SK-N-SH (cell line): ENCODE results near the gene ATP8B1. TPM values are rescaled to one million over a fixed set of nuclear protein-coding genes. Genes with fewer than 3 reads are reported as not detected.

ENCODE experiments used
- CTCF ChIA-PET: fragments of 300-600, 350-600 bp; formaldehyde crosslinking; extraction: SDS; loops from one replicate; lab custom pipeline; 2021; lab: Yijun Ruan, JAX
- POLR2A ChIA-PET: fragments of 350-600 bp; sonication (Branson Sonifier 250); formaldehyde crosslinking; extraction: SDS; loops from one replicate; lab custom pipeline; 2020; ENCODE audit warnings: antibody characterized with exemption, inconsistent platforms; lab: Yijun Ruan, JAX
- DNase-seq: peaks from one replicate; pipeline ENCODE4 v3.0.0; 2012
- H2AFZ ChIP-seq: fragments of 200-600 bp; sonication (generic); 2 replicates; pipeline ENCODE4 v1.8.1; 2016; ENCODE audit warnings: antibody characterized with exemption, mild to moderate bottlenecking, low read depth
- H3F3A ChIP-seq: fragments of 200-600 bp; sonication (generic); replicated peaks from 2 replicates; pipeline ENCODE3; 2016; ENCODE audit warnings: antibody characterized with exemption, mild to moderate bottlenecking; ENCODE audit not compliant: insufficient read depth
- H3K27ac ChIP-seq, 2 experiments: fragments of 200-500 bp in 1 of 2; fragments of 200-600 bp in 1 of 2; sonication (Bioruptor generic) in 1 of 2; sonication (generic), shearing (Covaris generic) in 1 of 2; 2 replicates each; pipeline versions ENCODE4 v1.5.1 to v1.6.1; 2014 to 2016; ENCODE audit warnings: low read depth in 2 of 2, inconsistent platforms in 1 of 2, low read length in 1 of 2, mild to moderate bottlenecking in 1 of 2, mixed read lengths in 1 of 2
- H3K27me3 ChIP-seq: fragments of 200-600 bp; sonication (generic), shearing (Covaris generic); 2 replicates; pipeline ENCODE4 v1.6.1; 2016; ENCODE audit warnings: mixed run types; ENCODE audit not compliant: insufficient read depth
- H3K36me3 ChIP-seq, 2 experiments: fragments of 200-500 bp in 1 of 2; fragments of 200-600 bp in 1 of 2; sonication (Bioruptor generic) in 1 of 2; sonication (generic) in 1 of 2; replicated peaks in 1 of 2; 2 replicates each; pipeline versions ENCODE3 to v1.5.1; 2014 to 2016; ENCODE audit warnings: low read length in 1 of 2, mild to moderate bottlenecking in 1 of 2; ENCODE audit not compliant: insufficient read depth in 2 of 2, control insufficient read depth in 1 of 2
- H3K4me1 ChIP-seq, 2 experiments: fragments of 200-500 bp in 1 of 2; fragments of 200-600 bp in 1 of 2; sonication (Bioruptor generic) in 1 of 2; sonication (generic), shearing (Covaris generic) in 1 of 2; 2 replicates each; pipeline versions ENCODE4 v1.5.1 to v1.6.1; 2014 to 2016; ENCODE audit warnings: low read depth in 1 of 2, low read length in 1 of 2, mixed run types in 1 of 2; ENCODE audit not compliant: insufficient read depth in 2 of 2, control insufficient read depth in 1 of 2
- H3K4me2 ChIP-seq: fragments of 200-600 bp; sonication (generic), shearing (Covaris generic); 2 replicates; pipeline ENCODE4 v1.6.1; 2017; ENCODE audit warnings: mixed run types
- H3K4me3 ChIP-seq, 2 experiments: fragments of 200-500 bp in 1 of 2; fragments of 200-600 bp in 1 of 2; sonication (Bioruptor generic) in 1 of 2; sonication (generic), shearing (Covaris generic) in 1 of 2; 2 replicates each; pipeline versions ENCODE4 v1.5.1 to v1.8.1; 2014 to 2016; ENCODE audit warnings: low read depth in 2 of 2, inconsistent platforms in 1 of 2, low read length in 1 of 2, mild to moderate bottlenecking in 1 of 2, mixed read lengths in 1 of 2, moderate library complexity in 1 of 2
- H3K79me2 ChIP-seq: fragments of 200-600 bp; sonication (generic); 2 replicates; pipeline ENCODE4 v1.8.1; 2017; ENCODE audit warnings: mild to moderate bottlenecking; ENCODE audit not compliant: insufficient read depth
- H3K9ac ChIP-seq: fragments of 200-600 bp; sonication (generic); 2 replicates; pipeline ENCODE4 v1.6.1; 2017; ENCODE audit warnings: mixed run types
- H3K9me2 ChIP-seq: fragments of 200-600 bp; sonication (generic); 2 replicates; pipeline ENCODE4 v1.6.1; 2017; ENCODE audit warnings: mixed run types
- H3K9me3 ChIP-seq: fragments of 200-600 bp; sonication (generic); 2 replicates; pipeline ENCODE4 v1.6.1; 2017; ENCODE audit warnings: mixed run types, mild to moderate bottlenecking, moderate library complexity
- H4K20me1 ChIP-seq: fragments of 200-600 bp; sonication (generic); 2 replicates; pipeline ENCODE4 v1.6.1; 2017; ENCODE audit warnings: mild to moderate bottlenecking, mixed run types; ENCODE audit not compliant: insufficient read depth
- EP300 ChIP-seq, 2 experiments: IDR thresholded peaks; 2 replicates each; pipeline versions ENCODE4 v1.4.0 to v1.6.1; 2012; ENCODE audit warnings: borderline replicate concordance in 1 of 2, low read depth in 1 of 2, low read length in 1 of 2
- EZH2phosphoT487 ChIP-seq: fragments of 200-600 bp; sonication (generic); IDR thresholded peaks from 2 replicates; pipeline ENCODE4 v1.6.1; 2017; ENCODE audit warnings: low read depth, mixed run types, mild to moderate bottlenecking, antibody characterized with exemption, moderate library complexity, borderline replicate concordance
- FOSL2 ChIP-seq: IDR thresholded peaks from 2 replicates; pipeline ENCODE4 v1.4.0; 2012; ENCODE audit warnings: low read depth, mild to moderate bottlenecking, moderate library complexity, borderline replicate concordance
- FOXJ3 ChIP-seq: sonication (generic); formaldehyde crosslinking; IDR thresholded peaks from 2 replicates; pipeline ENCODE4 v1.5.1; 2020; ENCODE audit warnings: mild to moderate bottlenecking, missing genetic modification reagents
- FOXM1 ChIP-seq: IDR thresholded peaks from 2 replicates; pipeline ENCODE4 v1.4.0; 2012; ENCODE audit warnings: low read depth, mild to moderate bottlenecking
- GABPA ChIP-seq: IDR thresholded peaks from 2 replicates; pipeline ENCODE4 v1.4.0; 2012; ENCODE audit warnings: low read depth, mild to moderate bottlenecking
- MAX ChIP-seq: IDR thresholded peaks from 2 replicates; pipeline ENCODE4 v1.4.0; 2012; ENCODE audit warnings: low read depth
- MEF2A ChIP-seq: IDR thresholded peaks from 2 replicates; pipeline ENCODE4 v1.4.0; 2012; ENCODE audit warnings: low read depth, borderline replicate concordance
- NFIC ChIP-seq: IDR thresholded peaks from 2 replicates; pipeline ENCODE4 v1.4.0; 2012; ENCODE audit warnings: borderline replicate concordance
- RXRA ChIP-seq: IDR thresholded peaks from 2 replicates; pipeline ENCODE4 v1.4.0; 2012; ENCODE audit warnings: low read depth, mild to moderate bottlenecking, borderline replicate concordance
- SMC3 ChIP-seq: IDR thresholded peaks from 2 replicates; pipeline ENCODE4 v1.6.1; 2012; ENCODE audit warnings: low read depth, low read length, improper control_type of control experiment
- TEAD4 ChIP-seq: IDR thresholded peaks from 2 replicates; pipeline ENCODE4 v1.4.0; 2012; ENCODE audit warnings: mild to moderate bottlenecking, borderline replicate concordance; ENCODE audit not compliant: insufficient read depth
- USF1 ChIP-seq: IDR thresholded peaks from 2 replicates; pipeline ENCODE4 v1.4.0; 2012; ENCODE audit warnings: low read depth, borderline replicate concordance
- WGBS: methylation state at CpG from one replicate; pipeline ENCODE4 v1.1.6; 2017; ENCODE audit warnings: low lambda C conversion rate; 5-methylcytosine and 5-hydroxymethylcytosine counted together
- polyA plus RNA-seq, 3 experiments: library from polyadenylated mRNA; depleted of rRNA; stranded (reverse); fragments of >200 nt; gene quantifications; 2 replicates each; pipeline ENCODE4 v1.2.3, GENCODE V29; 2012
- TF ChIP-seq, protein P1 (sequence below): fragments of 150-350 bp; IDR thresholded peaks from 2 replicates; pipeline ENCODE4 v1.6.1; 2016; ENCODE audit warnings: mild to moderate bottlenecking, low read depth, low read length
- TF ChIP-seq, protein P2 (sequence below): IDR thresholded peaks from 2 replicates; pipeline ENCODE4; 2012

Gene ATP8B1
- polyA plus RNA-seq, 1 of the 3 experiments (the other 2 are of a cell fraction), result 43.8 TPM

DNA sequence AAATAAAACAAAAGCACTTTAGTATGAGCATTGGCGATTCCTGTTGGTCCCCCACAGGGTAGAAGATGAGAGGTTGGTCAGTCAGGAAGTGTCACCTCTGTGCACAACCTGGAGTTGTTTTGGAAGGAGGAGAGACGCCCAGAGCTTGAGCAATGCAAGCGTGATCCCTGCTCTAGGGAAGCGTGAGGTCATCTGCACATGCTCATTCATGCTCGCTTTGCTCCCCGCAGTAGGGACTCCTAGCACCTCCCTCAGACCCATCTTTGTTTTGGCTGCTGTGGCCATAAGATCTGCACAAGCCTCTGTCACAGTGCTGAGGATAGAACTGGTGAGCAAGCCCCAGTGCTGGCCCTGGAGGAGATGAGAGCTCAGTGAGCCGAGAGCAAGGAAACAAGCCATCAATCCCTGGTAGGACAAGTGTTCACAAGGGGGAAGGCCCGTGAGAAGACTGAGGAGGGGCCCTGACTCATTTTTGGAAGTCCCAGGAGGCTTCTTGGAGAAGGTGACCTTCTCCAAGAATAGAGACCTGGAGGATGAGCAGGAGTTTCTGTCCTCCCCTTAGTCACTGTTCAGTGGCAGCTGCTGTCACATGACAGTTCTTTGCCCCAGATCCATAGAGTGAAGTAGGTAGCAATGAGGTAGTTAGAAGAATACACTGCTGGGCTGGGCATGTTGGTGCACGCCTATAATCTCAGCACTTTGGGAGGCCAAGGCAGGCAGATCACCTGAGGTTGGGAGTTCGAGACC lies 13.3 kb upstream of the ATP8B1 start:
- peaks cover 27% of the 10 kb centered on the region for H3F3A ChIP-seq
- no peaks in the 10 kb centered on the region for H3K27me3 ChIP-seq
- POLR2A ChIA-PET, result no interaction called here
- no peaks in the 10 kb centered on the region for H4K20me1 ChIP-seq
- H3K9me2 ChIP-seq, result no peaks in the 10 kb centered on the region
- CTCF ChIA-PET, result no interaction called here
- H3K36me3 ChIP-seq, result peaks cover 0 to 7% of the 10 kb centered on the region in 2 experiments
- H3K4me3 ChIP-seq, result no peak overlapping the region
- no peak for DNase-seq
- no peak overlapping the region for H3K4me2 ChIP-seq
- H2AFZ ChIP-seq, result no peak overlapping the region
- TF ChIP-seq NFIC (no peak), GABPA (no peak), FOXJ3 (CRISPR knock-in tag) (no peak), USF1 (no peak), EP300 (IDR thresholded peaks at IDR 0.05; ENCODE audit: borderline replicate concordance in 1 of 2, low read depth in 1 of 2, low read length in 1 of 2) (no peak), EZH2phosphoT487 (no peak), FOXM1 (no peak), SMC3 (no peak), RXRA (no peak), MAX (no peak), TEAD4 (no peak), MEF2A (no peak), FOSL2 (no peak)
- TF ChIP-seq, protein P1, sequence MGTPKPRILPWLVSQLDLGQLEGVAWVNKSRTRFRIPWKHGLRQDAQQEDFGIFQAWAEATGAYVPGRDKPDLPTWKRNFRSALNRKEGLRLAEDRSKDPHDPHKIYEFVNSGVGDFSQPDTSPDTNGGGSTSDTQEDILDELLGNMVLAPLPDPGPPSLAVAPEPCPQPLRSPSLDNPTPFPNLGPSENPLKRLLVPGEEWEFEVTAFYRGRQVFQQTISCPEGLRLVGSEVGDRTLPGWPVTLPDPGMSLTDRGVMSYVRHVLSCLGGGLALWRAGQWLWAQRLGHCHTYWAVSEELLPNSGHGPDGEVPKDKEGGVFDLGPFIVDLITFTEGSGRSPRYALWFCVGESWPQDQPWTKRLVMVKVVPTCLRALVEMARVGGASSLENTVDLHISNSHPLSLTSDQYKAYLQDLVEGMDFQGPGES, result no peak
- TF ChIP-seq, protein P2, sequence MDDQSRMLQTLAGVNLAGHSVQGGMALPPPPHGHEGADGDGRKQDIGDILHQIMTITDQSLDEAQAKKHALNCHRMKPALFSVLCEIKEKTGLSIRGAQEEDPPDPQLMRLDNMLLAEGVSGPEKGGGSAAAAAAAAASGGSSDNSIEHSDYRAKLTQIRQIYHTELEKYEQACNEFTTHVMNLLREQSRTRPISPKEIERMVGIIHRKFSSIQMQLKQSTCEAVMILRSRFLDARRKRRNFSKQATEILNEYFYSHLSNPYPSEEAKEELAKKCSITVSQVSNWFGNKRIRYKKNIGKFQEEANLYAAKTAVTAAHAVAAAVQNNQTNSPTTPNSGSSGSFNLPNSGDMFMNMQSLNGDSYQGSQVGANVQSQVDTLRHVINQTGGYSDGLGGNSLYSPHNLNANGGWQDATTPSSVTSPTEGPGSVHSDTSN, result no peak
- H3K79me2 ChIP-seq, result no peaks in the 10 kb centered on the region
- H3K27ac ChIP-seq, result no peak overlapping the region
- WGBS, result 97% methylated on average over 9 of the region's 10 CpGs
- H3K4me1 ChIP-seq, result peaks cover 3 to 6% of the 10 kb centered on the region in 2 experiments; a peak in 1 of 4 replicates
- H3K9ac ChIP-seq, result no peak overlapping the region
- no peaks in the 10 kb centered on the region for H3K9me3 ChIP-seq
